Measurements from ENCODE around the gene TICRR. TPM values are rescaled to one million over a fixed set of nuclear protein-coding genes. Genes with fewer than 3 reads are reported as not detected.
A peak's percentile ranks its signal among the peaks of the same experiment; 100 is the strongest.

Gene TICRR
- total RNA-seq, 1 donor: 0.72 TPM

DNA sequence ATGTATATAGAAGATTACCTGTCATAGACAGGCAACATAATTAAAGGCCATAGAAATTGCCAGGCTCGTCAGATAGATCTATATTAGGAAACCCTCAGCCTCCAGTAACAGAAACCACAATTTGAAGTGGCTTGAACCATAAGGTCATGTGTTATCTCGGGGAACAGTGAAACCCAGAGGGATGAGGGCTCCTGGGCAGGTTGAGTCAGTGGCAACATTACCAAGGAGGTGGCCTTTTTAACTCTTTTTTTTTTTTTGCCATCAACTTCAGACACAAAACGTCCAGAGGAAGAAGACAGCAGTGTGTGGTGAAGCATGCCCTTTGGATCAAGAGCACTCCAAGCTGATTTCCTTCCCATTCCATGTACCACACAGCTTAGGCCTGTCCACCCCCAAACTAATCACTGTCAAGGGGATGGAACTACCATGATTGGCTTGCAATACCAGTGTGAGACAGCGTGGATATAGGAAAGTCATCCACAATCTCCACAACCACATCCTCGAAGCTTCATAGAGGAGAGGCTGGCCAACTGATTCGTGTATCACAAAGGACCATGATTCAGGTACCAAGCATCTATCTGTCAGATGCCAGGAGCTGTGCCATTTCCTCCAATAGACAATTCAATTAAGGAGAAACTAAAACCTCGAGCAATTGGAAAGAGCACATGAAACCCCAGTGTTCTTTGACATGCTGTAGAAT, 81.0 kb downstream of the TICRR start:
- Histone ChIP-seq H4K20me1 (ENCODE audit: insufficient read depth, low read length) (peaks cover 19% of the 10 kb centered on the region), H3K79me2 (ENCODE audit: insufficient read depth, low read length) (peaks cover 29% of the 10 kb centered on the region), H3K4me2 (ENCODE audit: insufficient read depth, low read length) (no peak overlapping the region), H3K9me3 (ENCODE audit: low read depth, low read length) (no peaks in the 10 kb centered on the region), H3K4me3 (ENCODE audit: insufficient read depth, low read length) (no peak overlapping the region), H3K4me1 (ENCODE audit: insufficient read depth, low read length) (peaks cover 17% of the 10 kb centered on the region), H3K27ac (ENCODE audit: low read depth, low read length) (no peak overlapping the region), H2AFZ (ENCODE audit: low read length) (peak overlapping the region; percentile 58), H3K36me3 (ENCODE audit: insufficient read depth, low read length) (peaks cover 18% of the 10 kb centered on the region), H3K27me3 (ENCODE audit: insufficient read depth, low read length) (no peaks in the 10 kb centered on the region)
- TF ChIP-seq, protein P1, sequence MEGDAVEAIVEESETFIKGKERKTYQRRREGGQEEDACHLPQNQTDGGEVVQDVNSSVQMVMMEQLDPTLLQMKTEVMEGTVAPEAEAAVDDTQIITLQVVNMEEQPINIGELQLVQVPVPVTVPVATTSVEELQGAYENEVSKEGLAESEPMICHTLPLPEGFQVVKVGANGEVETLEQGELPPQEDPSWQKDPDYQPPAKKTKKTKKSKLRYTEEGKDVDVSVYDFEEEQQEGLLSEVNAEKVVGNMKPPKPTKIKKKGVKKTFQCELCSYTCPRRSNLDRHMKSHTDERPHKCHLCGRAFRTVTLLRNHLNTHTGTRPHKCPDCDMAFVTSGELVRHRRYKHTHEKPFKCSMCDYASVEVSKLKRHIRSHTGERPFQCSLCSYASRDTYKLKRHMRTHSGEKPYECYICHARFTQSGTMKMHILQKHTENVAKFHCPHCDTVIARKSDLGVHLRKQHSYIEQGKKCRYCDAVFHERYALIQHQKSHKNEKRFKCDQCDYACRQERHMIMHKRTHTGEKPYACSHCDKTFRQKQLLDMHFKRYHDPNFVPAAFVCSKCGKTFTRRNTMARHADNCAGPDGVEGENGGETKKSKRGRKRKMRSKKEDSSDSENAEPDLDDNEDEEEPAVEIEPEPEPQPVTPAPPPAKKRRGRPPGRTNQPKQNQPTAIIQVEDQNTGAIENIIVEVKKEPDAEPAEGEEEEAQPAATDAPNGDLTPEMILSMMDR (IDR thresholded peaks at IDR 0.05; ENCODE audit: extremely low read depth, low read depth, low read length): no peak
- DNase-seq (ENCODE audit: insufficient read length, low spot score, missing footprints): peak; percentile 68

DNA sequence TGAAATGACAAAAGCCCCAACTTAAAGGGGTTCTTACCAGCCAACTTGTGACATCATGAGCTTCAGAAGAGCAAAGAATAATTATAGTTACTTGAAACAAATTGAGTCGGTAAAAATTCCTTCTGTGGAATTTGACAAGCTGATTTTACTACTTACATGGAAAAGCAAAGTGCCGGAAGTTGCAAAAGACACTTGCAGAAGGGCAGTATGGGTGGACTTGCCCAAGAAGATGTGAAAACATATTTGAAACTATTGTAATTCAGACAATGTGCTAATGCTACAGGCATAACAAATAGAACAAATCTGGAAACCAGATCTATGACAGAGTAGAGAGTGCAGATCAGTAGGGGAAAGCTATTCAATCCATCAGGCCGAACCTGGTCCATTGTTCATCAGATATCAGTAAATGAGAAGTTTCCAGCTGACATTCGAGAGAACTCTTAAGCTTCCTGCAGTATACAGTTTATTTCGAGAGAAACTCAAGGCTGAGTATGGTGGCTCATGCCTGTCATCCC, 82.5 kb downstream of the TICRR start:
- peak; percentile 62 for DNase-seq (ENCODE audit: insufficient read length, low spot score, missing footprints)
- Histone ChIP-seq H3K79me2 (ENCODE audit: insufficient read depth, low read length) (peaks cover 16% of the 10 kb centered on the region), H3K27me3 (ENCODE audit: insufficient read depth, low read length) (no peaks in the 10 kb centered on the region), H3K36me3 (ENCODE audit: insufficient read depth, low read length) (peaks cover 7% of the 10 kb centered on the region), H3K4me1 (ENCODE audit: insufficient read depth, low read length) (peaks cover 26% of the 10 kb centered on the region), H4K20me1 (ENCODE audit: insufficient read depth, low read length) (peaks cover 8% of the 10 kb centered on the region), H2AFZ (ENCODE audit: low read length) (no peak overlapping the region), H3K4me3 (ENCODE audit: insufficient read depth, low read length) (no peak overlapping the region), H3K4me2 (ENCODE audit: insufficient read depth, low read length) (no peak overlapping the region), H3K27ac (ENCODE audit: low read depth, low read length) (no peak overlapping the region), H3K9me3 (ENCODE audit: low read depth, low read length) (no peaks in the 10 kb centered on the region)
- TF ChIP-seq, protein P1 (IDR thresholded peaks at IDR 0.05; ENCODE audit: extremely low read depth, low read depth, low read length): no peak

DNA sequence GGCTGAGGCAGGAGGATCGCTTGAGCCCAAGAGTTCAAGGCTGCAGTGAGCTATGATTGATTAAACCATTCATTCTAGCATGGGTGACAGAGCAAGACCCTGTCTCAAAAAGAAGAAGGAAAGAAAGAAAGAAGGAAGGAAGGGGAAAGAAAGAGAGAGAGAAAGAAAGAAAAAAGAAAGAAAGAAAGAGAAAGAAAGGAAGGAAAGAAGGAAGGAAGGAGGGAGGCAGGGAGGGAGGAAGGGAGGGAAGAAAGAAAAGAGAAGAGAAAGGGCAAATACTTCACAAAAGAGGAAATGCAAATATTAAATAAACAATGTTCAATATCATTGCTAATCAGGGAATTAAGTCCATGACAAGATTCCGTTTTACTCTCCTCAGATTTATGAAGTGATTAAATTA, 84.0 kb downstream of the TICRR start:
- no peak overlapping the region for H2AFZ ChIP-seq (ENCODE audit: low read length)
- no peaks in the 10 kb centered on the region for H3K36me3 ChIP-seq (ENCODE audit: insufficient read depth, low read length)
- no peak overlapping the region for H3K4me2 ChIP-seq (ENCODE audit: insufficient read depth, low read length)
- H3K4me3 ChIP-seq (ENCODE audit: insufficient read depth, low read length): no peak overlapping the region
- H3K4me1 ChIP-seq (ENCODE audit: insufficient read depth, low read length): peaks cover 32% of the 10 kb centered on the region
- peaks cover 4% of the 10 kb centered on the region for H3K79me2 ChIP-seq (ENCODE audit: insufficient read depth, low read length)
- H3K9me3 ChIP-seq (ENCODE audit: low read depth, low read length): no peaks in the 10 kb centered on the region
- H3K27ac ChIP-seq (ENCODE audit: low read depth, low read length): no peak overlapping the region
- no peaks in the 10 kb centered on the region for H4K20me1 ChIP-seq (ENCODE audit: insufficient read depth, low read length)
- H3K27me3 ChIP-seq (ENCODE audit: insufficient read depth, low read length): no peaks in the 10 kb centered on the region
- TF ChIP-seq, protein P1 (IDR thresholded peaks at IDR 0.05; ENCODE audit: extremely low read depth, low read depth, low read length): no peak
- DNase-seq (ENCODE audit: insufficient read length, low spot score, missing footprints): no peak

DNA sequence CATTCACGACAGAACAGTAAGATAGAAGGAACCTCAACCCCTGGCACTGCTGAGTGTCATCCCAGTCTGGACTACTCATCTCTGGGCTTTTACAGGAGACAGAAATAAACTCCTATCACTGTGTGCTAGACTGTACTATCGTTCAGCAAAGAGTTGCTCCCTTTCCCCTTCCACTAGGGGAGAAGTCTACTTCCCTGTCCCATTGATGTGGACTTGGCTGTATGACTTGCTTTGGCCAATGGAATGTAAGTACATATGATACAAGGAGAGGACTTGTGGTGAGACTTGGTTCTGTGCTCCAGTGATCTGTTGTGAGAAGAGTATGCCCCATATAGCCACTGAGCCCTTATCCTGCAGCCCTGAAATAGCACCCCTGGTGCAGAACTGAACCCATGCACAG, 85.3 kb downstream of the TICRR start:
- H3K79me2 ChIP-seq (ENCODE audit: insufficient read depth, low read length): no peaks in the 10 kb centered on the region
- H3K36me3 ChIP-seq (ENCODE audit: insufficient read depth, low read length): no peaks in the 10 kb centered on the region
- H3K9me3 ChIP-seq (ENCODE audit: low read depth, low read length): no peaks in the 10 kb centered on the region
- H3K4me3 ChIP-seq (ENCODE audit: insufficient read depth, low read length): no peak overlapping the region
- H4K20me1 ChIP-seq (ENCODE audit: insufficient read depth, low read length): no peaks in the 10 kb centered on the region
- TF ChIP-seq, protein P1 (IDR thresholded peaks at IDR 0.05; ENCODE audit: extremely low read depth, low read depth, low read length): no peak
- no peak overlapping the region for H2AFZ ChIP-seq (ENCODE audit: low read length)
- H3K4me1 ChIP-seq (ENCODE audit: insufficient read depth, low read length): peaks cover 39% of the 10 kb centered on the region
- H3K27me3 ChIP-seq (ENCODE audit: insufficient read depth, low read length): no peaks in the 10 kb centered on the region
- H3K27ac ChIP-seq (ENCODE audit: low read depth, low read length): no peak overlapping the region
- DNase-seq (ENCODE audit: insufficient read length, low spot score, missing footprints): no peak
- H3K4me2 ChIP-seq (ENCODE audit: insufficient read depth, low read length): no peak overlapping the region

Data from osteoblast (primary cell).